ENCODE data around the gene ADAMTS12.

GRCh38 chr5:33628796-33629195 lies 263.0 kb downstream of the ADAMTS12 start:
- TF ChIP-seq MAX (IDR thresholded peaks at IDR 0.05) (no peak), POLR2A (IDR thresholded peaks at IDR 0.05; ENCODE audit: control extremely low read depth in 1 of 2, low read depth in 2 of 2, low read length in 2 of 2) (no peak), SUZ12 (IDR thresholded peaks at IDR 0.05; ENCODE audit: low read length) (no peak)

All from H1 (cell line).